ENCODE results near the gene LRRC8E. TPM values are rescaled to one million over a fixed set of nuclear protein-coding genes. Genes with fewer than 3 reads are reported as not detected.
A peak's percentile ranks its signal among the peaks of the same experiment; 100 is the strongest.

The LRRC8E gene
- total and polyA plus RNA-seq, 2 of the 8 experiments (the other 6 are each of a cell fraction or from before 2014, with no cell fraction given): 2.7 to 2.9 TPM

DNA sequence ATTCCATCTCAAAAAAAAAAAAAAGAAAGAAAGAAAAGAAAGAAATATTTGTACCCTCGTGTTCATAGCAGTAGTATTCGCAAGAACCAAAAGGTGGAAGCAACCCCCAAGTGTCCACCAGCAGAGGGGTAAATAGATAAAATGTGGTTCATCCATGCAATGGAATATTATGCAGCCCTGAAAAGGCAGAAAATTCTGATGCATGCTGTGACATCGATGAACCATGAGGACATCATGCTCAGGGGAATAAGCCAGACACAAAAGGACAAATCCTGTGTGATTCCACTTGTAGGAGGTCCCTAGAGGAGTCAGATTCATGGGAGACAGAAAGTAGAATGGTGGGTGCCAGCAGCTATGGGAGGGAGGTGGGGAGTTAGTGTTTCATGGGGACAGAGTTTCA, 6.4 kb upstream of the LRRC8E start:
- H2BK15ac ChIP-seq (ENCODE audit: low read length): no peak overlapping the region
- no peak overlapping the region for H3K9ac ChIP-seq (replicated peaks in 1 of 4; ENCODE audit: extremely low read depth in 1 of 4, low read depth in 3 of 4, low read length in 3 of 4)
- H3K18ac ChIP-seq (ENCODE audit: extremely low read depth, low read length): no peak overlapping the region
- H4K91ac ChIP-seq (replicated peaks; ENCODE audit: insufficient read length, low read length): no peak overlapping the region
- no peak overlapping the region for H2BK5ac ChIP-seq (ENCODE audit: low read depth, low read length)
- CTCF ChIA-PET (ENCODE audit: partially characterized antibody): interaction anchor here (0.7 to 3.0 kb wide), 3 partner anchors 13 to 29 kb away, joined by 3 to 13 read pairs (median 8); partner anchors contain the start of gene MAP2K7
- no peak overlapping the region for H3K4me3 ChIP-seq (ENCODE audit: extremely low read depth in 1 of 4, insufficient read depth in 2 of 4, low read depth in 3 of 4, low read length in 4 of 4)
- H4K5ac ChIP-seq (ENCODE audit: insufficient read length, low read depth, low read length): no peak overlapping the region
- no peak overlapping the region for H2AFZ ChIP-seq (ENCODE audit: low read length)
- WGBS, 2 experiments (ENCODE audit: extremely low coverage in 1 of 2, insufficient coverage in 1 of 2, insufficient read length in 1 of 2, insufficient replicate concordance in 2 of 2, low coverage in 1 of 2, low lambda C conversion rate in 2 of 2, missing lambda C conversion rate in 1 of 2): 88% methylated on average over 3 of the region's 3 CpGs; no CpG with 5 or more reads in 1 of the 2 experiments
- H3K4ac ChIP-seq (replicated peaks; ENCODE audit: insufficient read length, low read depth, low read length): no peak overlapping the region
- POLR2A ChIA-PET (ENCODE audit: partially characterized antibody): interaction anchor here (0.6 to 1.8 kb wide), 4 partner anchors 9 to 316 kb away, joined by 3 to 6 read pairs (median 4); partner anchors contain the start of gene CTXN1
- H3K9me3 ChIP-seq (ENCODE audit: insufficient read depth in 2 of 2, low read depth in 1 of 2, low read length in 1 of 2): no peaks in the 10 kb centered on the region
- H3K23me2 ChIP-seq (ENCODE audit: low read depth, low read length): peaks cover 1% of the 10 kb centered on the region; the same call in 1 of the 2 replicates
- no peak overlapping the region for H2AK5ac ChIP-seq (ENCODE audit: low read depth, low read length)
- TF ChIP-seq GTF2F1 (IDR thresholded peaks at IDR 0.05; ENCODE audit: borderline replicate concordance, low read depth, low read length) (no peak), RNF2 (IDR thresholded peaks at IDR 0.05; ENCODE audit: borderline replicate concordance, low read depth, low read length, missing control alignments, poor library complexity, severe bottlenecking) (no peak), RBBP5 (IDR thresholded peaks at IDR 0.05; ENCODE audit: borderline replicate concordance, low read depth, low read length) (no peak), CBX8 (IDR thresholded peaks at IDR 0.05; ENCODE audit: borderline replicate concordance, low read depth, low read length) (no peak), KDM1A (IDR thresholded peaks at IDR 0.05; ENCODE audit: borderline replicate concordance, low read length) (peak; percentile 63; the same call in 1 of the 2 replicates), MAFK (IDR thresholded peaks at IDR 0.05; ENCODE audit: low read depth, low read length) (no peak)
- no peak for FAIRE-seq
- H3K27me3 ChIP-seq (replicated peaks in 1 of 4; ENCODE audit: control insufficient read depth in 3 of 4, extremely low read depth in 1 of 4, insufficient read depth in 3 of 4, low read length in 3 of 4): no peaks in the 10 kb centered on the region
- no peak overlapping the region for H3K56ac ChIP-seq (replicated peaks; ENCODE audit: insufficient read length, low read depth, low read length)
- no peak overlapping the region for H2BK120ac ChIP-seq (replicated peaks; ENCODE audit: low read depth, low read length)
- H3K14ac ChIP-seq (ENCODE audit: insufficient read length): no peak overlapping the region
- DNase-seq (ENCODE audit: low read depth in 1 of 2, low spot score in 2 of 2): no peak
- H3K79me2 ChIP-seq (ENCODE audit: control insufficient read depth in 1 of 2, insufficient read depth in 2 of 2, low read length in 2 of 2): no peaks in the 10 kb centered on the region
- no peak overlapping the region for H4K8ac ChIP-seq (ENCODE audit: extremely low read depth, insufficient read depth, low read length)
- no peaks in the 10 kb centered on the region for H3K79me1 ChIP-seq (ENCODE audit: low read depth, low read length)
- no peak overlapping the region for H3K4me2 ChIP-seq (ENCODE audit: insufficient read depth in 1 of 2, low read depth in 2 of 2, low read length in 2 of 2)
- H3K4me1 ChIP-seq (replicated peaks in 1 of 4; ENCODE audit: control insufficient read depth in 3 of 4, insufficient read depth in 4 of 4, low read length in 3 of 4): no peaks in the 10 kb centered on the region
- H4K20me1 ChIP-seq (replicated peaks in 1 of 2; ENCODE audit: control insufficient read depth in 1 of 2, insufficient read depth in 2 of 2, low read length in 2 of 2): no peaks in the 10 kb centered on the region
- no peak overlapping the region for H2BK12ac ChIP-seq (ENCODE audit: low read depth, low read length)
- H3K27ac ChIP-seq (ENCODE audit: low read depth, low read length): no peak overlapping the region
- no peak overlapping the region for H3K23ac ChIP-seq (ENCODE audit: insufficient read length)
- H2BK20ac ChIP-seq (ENCODE audit: low read length): 0 out of 2 replicates have a peak overlapping the region, but pooled peaks have one; percentile 18
- H3K36me3 ChIP-seq (ENCODE audit: control insufficient read depth in 2 of 4, insufficient read depth in 4 of 4, low read length in 3 of 4): no peaks in the 10 kb centered on the region

All from H1 (cell line).